GM23338 (cell line): ENCODE measurements around the gene PYM1. TPM values are rescaled to one million over a fixed set of nuclear protein-coding genes. Genes with fewer than 3 reads are reported as not detected.

ENCODE experiments used
- ATAC-seq: fragments of 200-7000 bp; cut with Tn5 transposase; 3 replicates; pipeline ENCODE4 v1.9.1; 2020
- DNase-seq: peaks from one replicate; pipeline ENCODE4 v3.0.0-alpha.2; 2015; ENCODE audit warnings: low spot score
- H2AFZ ChIP-seq: fragments of 200-600 bp; sonication (generic); 2 replicates; pipeline ENCODE4 v1.8.0; 2016; ENCODE audit warnings: antibody characterized with exemption, mild to moderate bottlenecking, moderate library complexity
- H3F3A ChIP-seq: fragments of 200-600 bp; sonication (generic); replicated peaks from 2 replicates; pipeline ENCODE4 v1.8.0; 2017; ENCODE audit warnings: antibody characterized with exemption, mixed run types, low read depth
- H3K27ac ChIP-seq: fragments of 200-600 bp; sonication (generic); 2 replicates; pipeline ENCODE4 v1.6.1; 2016; ENCODE audit warnings: low read depth
- H3K27me3 ChIP-seq: fragments of 200-600 bp; sonication (generic); 2 replicates; pipeline ENCODE4 v1.8.0; 2016; ENCODE audit warnings: mild to moderate bottlenecking, mixed run types, moderate library complexity; ENCODE audit not compliant: insufficient read depth
- H3K36me3 ChIP-seq: fragments of 200-600 bp; sonication (generic); 2 replicates; pipeline ENCODE4 v1.8.0; 2016; ENCODE audit warnings: mild to moderate bottlenecking; ENCODE audit not compliant: insufficient read depth
- H3K4me1 ChIP-seq: fragments of 200-600 bp; sonication (generic); 2 replicates; pipeline ENCODE4 v1.8.0; 2016; ENCODE audit warnings: mild to moderate bottlenecking, moderate library complexity; ENCODE audit not compliant: insufficient read depth
- H3K4me2 ChIP-seq: fragments of 200-600 bp; sonication (generic); 2 replicates; pipeline ENCODE4 v1.7.1; 2017; ENCODE audit warnings: mixed run types
- H3K4me3 ChIP-seq: fragments of 200-600 bp; sonication (generic); 2 replicates; pipeline ENCODE4 v1.6.1; 2016; ENCODE audit warnings: mixed run types
- H3K79me2 ChIP-seq: fragments of 200-600 bp; sonication (generic); replicated peaks from 2 replicates; pipeline ENCODE4 v1.8.0; 2017; ENCODE audit warnings: mild to moderate bottlenecking; ENCODE audit not compliant: insufficient read depth
- H3K9me2 ChIP-seq: fragments of 200-600 bp; sonication (generic); 2 replicates; pipeline ENCODE4 v1.8.0; 2017; ENCODE audit not compliant: insufficient read depth
- H4K20me1 ChIP-seq: fragments of 200-600 bp; sonication (generic); replicated peaks from 2 replicates; pipeline ENCODE4 v1.8.0; 2017; ENCODE audit warnings: mild to moderate bottlenecking; ENCODE audit not compliant: insufficient read depth
- H3K27ac Mint-ChIP-seq: 2 replicates; pipeline ENCODE4 v1.8.0; 2020; ENCODE audit warnings: inconsistent platforms, mild to moderate bottlenecking, moderate library complexity, mixed read lengths
- H3K27me3 Mint-ChIP-seq: 3 replicates; pipeline ENCODE4 v1.8.0; 2022; ENCODE audit warnings: low read depth, mild to moderate bottlenecking, moderate library complexity, mixed read lengths, inconsistent platforms; ENCODE audit not compliant: insufficient read depth, poor library complexity
- H3K36me3 Mint-ChIP-seq: 3 replicates; pipeline ENCODE4 v1.8.0; 2021; ENCODE audit warnings: low read depth, mild to moderate bottlenecking, inconsistent platforms, moderate library complexity, mixed read lengths
- H3K4me1 Mint-ChIP-seq: 3 replicates; pipeline ENCODE4 v1.8.0; 2020; ENCODE audit warnings: mild to moderate bottlenecking, inconsistent platforms, mixed read lengths
- H3K4me3 Mint-ChIP-seq: 3 replicates; pipeline ENCODE4 v1.8.0; 2021; ENCODE audit warnings: moderate library complexity, mild to moderate bottlenecking, inconsistent platforms, mixed read lengths
- H3K9me3 Mint-ChIP-seq: 3 replicates; pipeline ENCODE4 v1.8.0; 2020; ENCODE audit warnings: moderate library complexity, mild to moderate bottlenecking, inconsistent platforms, mixed read lengths
- CREB1 ChIP-seq: fragments of 250-450 bp; sonication (Bioruptor Pico); IDR thresholded peaks from 2 replicates; pipeline ENCODE4 v1.5.0; 2020; ENCODE audit warnings: low read depth, mild to moderate bottlenecking, moderate library complexity
- EZH2 ChIP-seq: fragments of 200-600 bp; sonication (generic); IDR thresholded peaks from one replicate; pipeline ENCODE4 v1.8.0; 2017; ENCODE audit warnings: antibody characterized with exemption, mild to moderate bottlenecking, low read depth; ENCODE audit not compliant: unreplicated experiment
- EZH2phosphoT487 ChIP-seq: fragments of 200-600 bp; sonication (generic); IDR thresholded peaks from one replicate; pipeline ENCODE4 v1.8.1; 2018; ENCODE audit warnings: antibody characterized with exemption; ENCODE audit not compliant: unreplicated experiment
- JUNB ChIP-seq: IDR thresholded peaks from one replicate; pipeline ENCODE4 v1.6.1; 2016; ENCODE audit warnings: antibody characterized with exemption; ENCODE audit not compliant: unreplicated experiment
- NANOG ChIP-seq: IDR thresholded peaks from 2 replicates; pipeline ENCODE4 v1.6.1; 2016; ENCODE audit warnings: antibody characterized with exemption, borderline replicate concordance
- POLR2AphosphoS5 ChIP-seq: IDR thresholded peaks from 2 replicates; pipeline ENCODE4 v1.6.1; 2016; ENCODE audit warnings: antibody characterized with exemption, low read depth
- STAT1 ChIP-seq: IDR thresholded peaks from one replicate; pipeline ENCODE4 v1.6.1; 2016; ENCODE audit warnings: antibody characterized with exemption; ENCODE audit not compliant: unreplicated experiment
- ZNF114 ChIP-seq: fragments of 250-450 bp; sonication (Bioruptor Pico); IDR thresholded peaks from 2 replicates; pipeline ENCODE4 v1.5.0; 2020; ENCODE audit warnings: mild to moderate bottlenecking, moderate library complexity
- ZNF331 ChIP-seq: fragments of 250-450 bp; sonication (Bioruptor Pico); IDR thresholded peaks from 2 replicates; pipeline ENCODE4 v1.5.0; 2020; ENCODE audit warnings: low read depth, mild to moderate bottlenecking, moderate library complexity
- polyA plus RNA-seq: library from polyadenylated mRNA; unstranded; fragments of >200 nt; fragmentation: Nextera tagmentation; extraction: Ambion mirVana; gene quantifications from 2 replicates; pipeline ENCODE4 v1.2.1, GENCODE V29; 2016
- total RNA-seq: library from RNA; depleted of rRNA; stranded (reverse); fragments of >200 nt; shearing (Covaris generic); gene quantifications from 2 replicates; pipeline ENCODE4 v1.2.3, GENCODE V29; 2014
- TF ChIP-seq, protein P1 (sequence below): IDR thresholded peaks from 2 replicates; pipeline ENCODE4 v1.6.1; 2016; ENCODE audit warnings: antibody characterized with exemption
- TF ChIP-seq, protein P2 (sequence below): IDR thresholded peaks from one replicate; pipeline ENCODE4 v1.6.1; 2018; ENCODE audit warnings: antibody characterized with exemption; ENCODE audit not compliant: unreplicated experiment

Gene PYM1
- total and polyA plus RNA-seq, 2 experiments from 2014 or later, result 70.2 to 150 TPM

DNA sequence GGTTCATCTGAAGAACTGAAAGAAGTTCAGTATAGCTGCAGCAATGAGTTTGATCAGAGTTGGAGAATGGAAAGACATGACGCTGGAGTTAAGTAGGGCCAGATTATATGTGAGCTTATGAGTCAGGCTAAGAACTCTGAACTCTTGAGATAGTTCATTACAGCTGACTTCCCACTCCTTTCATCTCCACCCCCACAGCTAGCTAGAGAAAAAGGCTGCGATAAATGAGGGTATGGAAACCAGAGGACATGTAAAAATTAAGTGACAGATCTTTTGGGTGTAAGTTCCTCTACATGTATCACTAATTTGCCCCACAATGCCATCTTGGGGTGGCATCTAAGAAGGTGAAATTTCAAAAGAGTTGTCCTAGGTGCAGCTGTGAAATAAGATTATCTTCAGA lies 28.6 kb downstream of the PYM1 start (continued):
- TF ChIP-seq, protein P1, sequence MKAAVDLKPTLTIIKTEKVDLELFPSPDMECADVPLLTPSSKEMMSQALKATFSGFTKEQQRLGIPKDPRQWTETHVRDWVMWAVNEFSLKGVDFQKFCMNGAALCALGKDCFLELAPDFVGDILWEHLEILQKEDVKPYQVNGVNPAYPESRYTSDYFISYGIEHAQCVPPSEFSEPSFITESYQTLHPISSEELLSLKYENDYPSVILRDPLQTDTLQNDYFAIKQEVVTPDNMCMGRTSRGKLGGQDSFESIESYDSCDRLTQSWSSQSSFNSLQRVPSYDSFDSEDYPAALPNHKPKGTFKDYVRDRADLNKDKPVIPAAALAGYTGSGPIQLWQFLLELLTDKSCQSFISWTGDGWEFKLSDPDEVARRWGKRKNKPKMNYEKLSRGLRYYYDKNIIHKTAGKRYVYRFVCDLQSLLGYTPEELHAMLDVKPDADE, result no peak
- TF ChIP-seq POLR2AphosphoS5 (no peak), EZH2phosphoT487 (no peak), JUNB (no peak), EZH2 (no peak), NANOG (no peak), ZNF331 (no peak), ZNF114 (CRISPR knock-in tag) (no peak)
- TF ChIP-seq, protein P2, sequence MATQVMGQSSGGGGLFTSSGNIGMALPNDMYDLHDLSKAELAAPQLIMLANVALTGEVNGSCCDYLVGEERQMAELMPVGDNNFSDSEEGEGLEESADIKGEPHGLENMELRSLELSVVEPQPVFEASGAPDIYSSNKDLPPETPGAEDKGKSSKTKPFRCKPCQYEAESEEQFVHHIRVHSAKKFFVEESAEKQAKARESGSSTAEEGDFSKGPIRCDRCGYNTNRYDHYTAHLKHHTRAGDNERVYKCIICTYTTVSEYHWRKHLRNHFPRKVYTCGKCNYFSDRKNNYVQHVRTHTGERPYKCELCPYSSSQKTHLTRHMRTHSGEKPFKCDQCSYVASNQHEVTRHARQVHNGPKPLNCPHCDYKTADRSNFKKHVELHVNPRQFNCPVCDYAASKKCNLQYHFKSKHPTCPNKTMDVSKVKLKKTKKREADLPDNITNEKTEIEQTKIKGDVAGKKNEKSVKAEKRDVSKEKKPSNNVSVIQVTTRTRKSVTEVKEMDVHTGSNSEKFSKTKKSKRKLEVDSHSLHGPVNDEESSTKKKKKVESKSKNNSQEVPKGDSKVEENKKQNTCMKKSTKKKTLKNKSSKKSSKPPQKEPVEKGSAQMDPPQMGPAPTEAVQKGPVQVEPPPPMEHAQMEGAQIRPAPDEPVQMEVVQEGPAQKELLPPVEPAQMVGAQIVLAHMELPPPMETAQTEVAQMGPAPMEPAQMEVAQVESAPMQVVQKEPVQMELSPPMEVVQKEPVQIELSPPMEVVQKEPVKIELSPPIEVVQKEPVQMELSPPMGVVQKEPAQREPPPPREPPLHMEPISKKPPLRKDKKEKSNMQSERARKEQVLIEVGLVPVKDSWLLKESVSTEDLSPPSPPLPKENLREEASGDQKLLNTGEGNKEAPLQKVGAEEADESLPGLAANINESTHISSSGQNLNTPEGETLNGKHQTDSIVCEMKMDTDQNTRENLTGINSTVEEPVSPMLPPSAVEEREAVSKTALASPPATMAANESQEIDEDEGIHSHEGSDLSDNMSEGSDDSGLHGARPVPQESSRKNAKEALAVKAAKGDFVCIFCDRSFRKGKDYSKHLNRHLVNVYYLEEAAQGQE, result no peak

DNA sequence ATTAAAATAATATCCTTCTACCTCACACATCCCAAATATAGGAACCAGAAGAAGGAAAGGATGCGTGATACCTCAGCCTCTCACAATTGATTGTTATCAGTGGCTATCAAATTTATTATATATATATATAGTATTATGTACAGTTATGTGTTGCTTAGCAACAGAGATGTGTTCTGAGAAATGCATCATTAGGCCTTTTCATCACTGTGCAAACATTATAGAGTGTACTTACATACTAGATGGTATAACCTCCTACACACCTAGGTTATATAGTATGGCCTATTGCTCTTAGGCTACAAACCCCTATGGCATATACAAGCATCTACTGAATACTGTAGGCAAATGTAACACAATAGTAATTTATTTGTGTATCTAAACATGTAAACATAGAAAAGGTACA lies 34.0 kb downstream of the PYM1 start:
- ATAC-seq, result no peak
- Histone ChIP-seq H3K27ac (no peak overlapping the region), H4K20me1 (no peaks in the 10 kb centered on the region), H3K9me2 (no peaks in the 10 kb centered on the region), H3K27me3 (no peaks in the 10 kb centered on the region), H3K4me3 (no peak overlapping the region), H3K36me3 (no peaks in the 10 kb centered on the region; the same call in 1 of the 2 replicates), H3K4me2 (no peak overlapping the region), H2AFZ (no peak overlapping the region), H3K4me1 (no peaks in the 10 kb centered on the region), H3K79me2 (no peaks in the 10 kb centered on the region), H3F3A (no peaks in the 10 kb centered on the region)
- DNase-seq, result no peak
- Mint-ChIP-seq H3K27me3 (peaks cover 4% of the 10 kb centered on the region), H3K4me3 (no peak overlapping the region), H3K36me3 (no peaks in the 10 kb centered on the region), H3K4me1 (no peaks in the 10 kb centered on the region), H3K9me3 (peaks cover 3% of the 10 kb centered on the region; the same call in 1 of the 3 replicates), H3K27ac (no peak overlapping the region)
- no peak for TF ChIP-seq POLR2AphosphoS5
- no peak for TF ChIP-seq ZNF114 (CRISPR knock-in tag)
- TF ChIP-seq ZNF331, result no peak
- TF ChIP-seq EZH2phosphoT487, result no peak
- no peak for TF ChIP-seq EZH2

DNA sequence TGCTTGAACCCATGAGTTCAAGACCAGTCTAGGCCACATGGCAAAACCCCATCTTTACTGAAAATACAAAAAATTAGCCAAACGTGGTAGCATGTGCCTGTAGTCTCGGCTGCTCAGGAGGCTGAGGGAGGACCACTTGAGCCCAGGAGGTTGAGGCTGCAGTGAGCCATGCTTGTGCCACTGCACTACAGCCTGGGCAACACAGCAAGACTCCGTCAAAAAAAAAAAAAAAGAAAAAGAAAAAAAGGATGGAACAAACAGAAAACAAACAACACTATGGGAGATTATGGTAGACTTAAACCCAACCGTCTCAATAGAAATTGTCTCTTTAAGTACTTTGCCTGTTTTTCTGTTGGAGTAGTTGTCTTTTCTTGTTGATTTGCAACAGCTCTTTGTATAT lies 36.4 kb downstream of the PYM1 start:
- no peak overlapping the region for H3K27ac Mint-ChIP-seq
- Histone ChIP-seq H3K9me2 (no peaks in the 10 kb centered on the region), H3K27me3 (no peaks in the 10 kb centered on the region), H3K4me1 (no peaks in the 10 kb centered on the region), H3K36me3 (no peaks in the 10 kb centered on the region; the same call in 1 of the 2 replicates), H3K4me3 (no peak overlapping the region), H3K4me2 (no peak overlapping the region), H3F3A (no peaks in the 10 kb centered on the region), H4K20me1 (no peaks in the 10 kb centered on the region), H2AFZ (no peak overlapping the region), H3K27ac (no peak overlapping the region), H3K79me2 (no peaks in the 10 kb centered on the region)
- no peak overlapping the region for H3K4me3 Mint-ChIP-seq
- no peak for DNase-seq
- peaks cover 3% of the 10 kb centered on the region; the same call in 1 of the 3 replicates for H3K9me3 Mint-ChIP-seq
- peaks cover 4% of the 10 kb centered on the region for H3K27me3 Mint-ChIP-seq
- no peaks in the 10 kb centered on the region for H3K36me3 Mint-ChIP-seq
- H3K4me1 Mint-ChIP-seq, result no peaks in the 10 kb centered on the region
- no peak for ATAC-seq
- TF ChIP-seq EZH2 (no peak), POLR2AphosphoS5 (no peak), NANOG (no peak), ZNF331 (no peak), JUNB (no peak), EZH2phosphoT487 (no peak), CREB1 (no peak), STAT1 (no peak), ZNF114 (CRISPR knock-in tag) (no peak)
- TF ChIP-seq, protein P2, result no peak
